ENCODE measurements around the gene THBS1. TPM values are rescaled to one million over a fixed set of nuclear protein-coding genes. Genes with fewer than 3 reads are reported as not detected.

Gene THBS1
- total and polyA plus RNA-seq, 2 donors from 2014 or later: 26.4 to 377 TPM

DNA sequence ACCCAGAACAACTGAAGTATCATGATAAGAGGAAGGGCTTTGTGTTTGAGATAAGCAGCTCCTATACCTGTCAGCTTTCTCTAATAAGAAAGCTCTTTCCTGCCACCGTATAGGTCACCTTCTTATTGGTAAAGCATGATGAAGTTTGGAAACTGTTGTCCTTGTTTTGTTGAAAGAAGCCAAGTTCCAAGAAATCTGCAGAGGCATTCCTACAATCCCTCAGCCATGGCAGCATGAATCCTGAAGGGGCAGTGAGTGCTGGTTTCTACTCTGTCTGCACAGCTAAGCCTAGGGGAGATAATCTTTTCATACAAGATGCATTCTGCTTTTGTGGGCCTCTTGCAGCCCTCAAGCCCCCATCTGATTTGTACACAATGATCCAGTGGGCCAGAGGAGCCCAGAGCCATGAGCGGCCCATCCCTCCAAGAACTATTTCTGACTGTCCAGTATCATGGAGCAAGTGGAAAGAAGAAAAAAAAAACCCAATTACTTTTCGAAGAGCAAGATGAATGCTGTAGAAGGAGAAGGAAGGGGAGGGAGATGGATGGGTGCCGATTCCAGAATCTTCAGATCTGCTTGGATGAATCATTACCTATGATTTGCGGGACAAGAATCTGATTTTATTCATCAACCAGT lies 1.9 kb upstream of the THBS1 start:
- peak overlapping the region; percentile 73 to 89 (median 74) for H3K4me3 ChIP-seq (ENCODE audit: low read length in 3 of 3)
- FAIRE-seq (no peak), DNase-seq (no peak)
- TF ChIP-seq CTCF (IDR thresholded peaks at IDR 0.05; ENCODE audit: borderline replicate concordance, extremely low read depth, insufficient read depth): no peak
- peak overlapping the region in 2 of 3 donors; percentile 24 to 65 for H3K9ac ChIP-seq (ENCODE audit: low read length in 3 of 3)
- peaks cover 7 to 22% (median 10%) of the 10 kb centered on the region in 3 donors for H3K36me3 ChIP-seq (ENCODE audit: control insufficient read depth in 2 of 3, insufficient read depth in 3 of 3, low read length in 3 of 3)
- peaks cover 0 to 20% (median 5%) of the 10 kb centered on the region in 3 donors for H3K4me1 ChIP-seq (ENCODE audit: control insufficient read depth in 2 of 3, insufficient read depth in 2 of 3, low read depth in 1 of 3, low read length in 3 of 3)
- no peaks in the 10 kb centered on the region for H3K27me3 ChIP-seq (ENCODE audit: control insufficient read depth, insufficient read depth, low read length)
- no peaks in the 10 kb centered on the region for H3K9me3 ChIP-seq (ENCODE audit: control insufficient read depth in 2 of 3, insufficient read depth in 1 of 3, low read length in 3 of 3)
- peak overlapping the region; percentile 88 to 91 for H3K27ac ChIP-seq (ENCODE audit: low read depth in 2 of 2, low read length in 2 of 2)
- intact Hi-C loops (cut with DNase I): no loop called here

DNA sequence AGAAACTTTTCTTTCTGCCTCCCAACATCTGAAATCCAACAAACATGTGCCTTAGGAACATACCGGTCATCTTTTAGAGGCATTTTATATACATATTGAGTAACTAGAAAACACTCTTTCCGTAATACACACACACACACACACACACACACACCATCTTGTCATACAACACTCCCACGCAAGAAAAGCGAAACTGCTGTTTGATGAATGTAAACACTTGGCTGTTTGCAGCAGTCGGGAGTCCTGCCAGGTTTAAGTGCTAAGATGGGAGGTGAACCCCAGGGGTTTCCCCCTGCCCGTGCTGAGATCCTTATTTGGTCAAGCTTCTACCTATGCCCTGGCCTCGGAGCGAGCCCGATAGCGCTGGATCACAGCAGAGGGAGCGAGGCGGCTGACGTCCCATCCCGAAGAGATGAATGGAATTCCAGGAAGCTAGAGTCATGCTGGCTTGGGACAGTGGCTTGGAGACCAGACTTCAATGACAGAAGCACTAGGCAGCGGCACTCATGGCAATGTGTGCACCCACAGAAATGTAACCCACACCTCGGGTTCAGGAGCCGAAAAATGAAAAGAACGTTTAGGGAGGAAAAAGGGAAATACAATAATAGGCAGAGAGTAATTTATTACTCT lies 1.3 kb upstream of the THBS1 start:
- no peak for TF ChIP-seq CTCF (IDR thresholded peaks at IDR 0.05; ENCODE audit: borderline replicate concordance, extremely low read depth, insufficient read depth)
- no peak for FAIRE-seq
- DNase-seq: peak; percentile 71 to 93 (median 80)
- Histone ChIP-seq H3K4me1 (ENCODE audit: control insufficient read depth in 2 of 3, insufficient read depth in 2 of 3, low read depth in 1 of 3, low read length in 3 of 3) (peaks cover under 1 to 23% (median 11%) of the 10 kb centered on the region in 3 donors), H3K27me3 (ENCODE audit: control insufficient read depth, insufficient read depth, low read length) (no peaks in the 10 kb centered on the region), H3K36me3 (ENCODE audit: control insufficient read depth in 2 of 3, insufficient read depth in 3 of 3, low read length in 3 of 3) (peaks cover 7 to 28% (median 14%) of the 10 kb centered on the region in 3 donors), H3K9me3 (ENCODE audit: control insufficient read depth in 2 of 3, insufficient read depth in 1 of 3, low read length in 3 of 3) (no peaks in the 10 kb centered on the region), H3K4me3 (ENCODE audit: low read length in 3 of 3) (peak overlapping the region; percentile 73 to 89 (median 74)), H3K9ac (ENCODE audit: low read length in 3 of 3) (peak overlapping the region in 2 of 3 donors; percentile 24 to 65), H3K27ac (ENCODE audit: low read depth in 2 of 2, low read length in 2 of 2) (peak overlapping the region; percentile 88 to 91)
- intact Hi-C loops (cut with DNase I): loop anchor here (10.0 kb wide), 1 partner anchor 875 kb away; no protein-coding TSS in a partner anchor

DNA sequence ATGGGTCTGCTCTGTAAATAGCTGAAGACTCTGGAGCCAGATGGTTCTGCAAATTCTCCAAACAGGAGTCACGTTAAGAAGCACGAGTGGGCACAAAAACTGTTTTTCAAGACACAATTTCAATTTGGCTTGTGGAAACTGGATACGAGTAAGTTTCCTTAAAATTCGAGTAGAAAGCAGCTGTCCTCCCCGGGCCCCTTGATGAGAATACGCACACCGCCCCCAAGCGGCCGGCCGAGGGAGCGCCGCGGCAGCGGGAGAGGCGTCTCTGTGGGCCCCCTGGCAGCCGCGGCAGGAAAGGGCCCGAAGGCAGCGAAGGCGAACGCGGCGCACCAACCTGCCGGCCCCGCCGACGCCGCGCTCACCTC lies 778 bp upstream of the THBS1 start:
- no peak for FAIRE-seq
- Histone ChIP-seq H3K4me1 (ENCODE audit: control insufficient read depth in 2 of 3, insufficient read depth in 2 of 3, low read depth in 1 of 3, low read length in 3 of 3) (peaks cover 2 to 26% (median 14%) of the 10 kb centered on the region in 3 donors), H3K9me3 (ENCODE audit: control insufficient read depth in 2 of 3, insufficient read depth in 1 of 3, low read length in 3 of 3) (no peaks in the 10 kb centered on the region)

More for the DNA sequence above, 778 bp upstream of the THBS1 start:
- no peaks in the 10 kb centered on the region for H3K27me3 ChIP-seq (ENCODE audit: control insufficient read depth, insufficient read depth, low read length)
- peaks cover 7 to 33% (median 14%) of the 10 kb centered on the region in 3 donors for H3K36me3 ChIP-seq (ENCODE audit: control insufficient read depth in 2 of 3, insufficient read depth in 3 of 3, low read length in 3 of 3)
- H3K27ac ChIP-seq (ENCODE audit: low read depth in 2 of 2, low read length in 2 of 2): peak overlapping the region; percentile 88 to 91
- peak; percentile 90 for TF ChIP-seq CTCF (IDR thresholded peaks at IDR 0.05; ENCODE audit: borderline replicate concordance, extremely low read depth, insufficient read depth)
- intact Hi-C loops (cut with DNase I): loop anchor here (10.0 kb wide), 1 partner anchor 875 kb away; no protein-coding TSS in a partner anchor
- H3K4me3 ChIP-seq (ENCODE audit: low read length in 3 of 3): peak overlapping the region; percentile 73 to 89 (median 74)
- peak overlapping the region; percentile 20 to 65 (median 24) for H3K9ac ChIP-seq (ENCODE audit: low read length in 3 of 3)
- DNase-seq: peak; percentile 96 to 98 (median 96)

All from kidney (tissue), 14 donors.